ENCODE results near the gene ODAD3. TPM values are rescaled to one million over a fixed set of nuclear protein-coding genes. Genes with fewer than 3 reads are reported as not detected.
"Not testable (repeated sequence)": the region's sequence is repeated elsewhere in the genome, so short reads cannot be mapped to it uniquely, and the experiment has no call there.

Gene ODAD3
- total RNA-seq, 2 donors from 2014 or later: 0.22 TPM; not detected in 1

DNA sequence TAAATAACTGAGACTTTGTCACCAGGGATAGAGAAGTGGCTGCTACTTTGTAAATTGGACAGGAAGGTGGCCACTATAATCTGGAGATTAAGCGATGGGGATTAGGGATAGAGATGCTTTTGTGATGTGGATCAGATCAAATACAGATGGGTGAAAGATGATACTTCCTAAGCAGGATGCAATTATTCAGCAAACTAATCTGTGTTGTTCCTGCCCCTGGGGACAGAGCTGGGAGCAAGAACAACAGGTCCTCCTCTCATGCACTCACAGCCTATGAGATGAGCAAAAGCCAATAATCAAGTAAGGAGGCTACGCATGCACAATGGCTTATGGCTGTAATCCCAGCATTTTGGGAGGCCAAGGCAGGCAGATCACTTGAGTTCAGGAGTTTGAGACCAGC is 20.4 kb downstream of the ODAD3 start:
- Histone ChIP-seq H3K4me1 (no peaks in the 10 kb centered on the region), H3K9me3 (no peaks in the 10 kb centered on the region), H3K27me3 (peaks cover 8% of the 10 kb centered on the region), H3K4me3 (no peak overlapping the region), H3K36me3 (no peaks in the 10 kb centered on the region), H3K9ac (ENCODE audit: low read depth in 2 of 2, low read length in 2 of 2) (no peak overlapping the region), H3K27ac (no peak overlapping the region)
- intact Hi-C loops (cut with DNase I): no loop called here
- DNase-seq: no peak
- TF ChIP-seq, protein P1, sequence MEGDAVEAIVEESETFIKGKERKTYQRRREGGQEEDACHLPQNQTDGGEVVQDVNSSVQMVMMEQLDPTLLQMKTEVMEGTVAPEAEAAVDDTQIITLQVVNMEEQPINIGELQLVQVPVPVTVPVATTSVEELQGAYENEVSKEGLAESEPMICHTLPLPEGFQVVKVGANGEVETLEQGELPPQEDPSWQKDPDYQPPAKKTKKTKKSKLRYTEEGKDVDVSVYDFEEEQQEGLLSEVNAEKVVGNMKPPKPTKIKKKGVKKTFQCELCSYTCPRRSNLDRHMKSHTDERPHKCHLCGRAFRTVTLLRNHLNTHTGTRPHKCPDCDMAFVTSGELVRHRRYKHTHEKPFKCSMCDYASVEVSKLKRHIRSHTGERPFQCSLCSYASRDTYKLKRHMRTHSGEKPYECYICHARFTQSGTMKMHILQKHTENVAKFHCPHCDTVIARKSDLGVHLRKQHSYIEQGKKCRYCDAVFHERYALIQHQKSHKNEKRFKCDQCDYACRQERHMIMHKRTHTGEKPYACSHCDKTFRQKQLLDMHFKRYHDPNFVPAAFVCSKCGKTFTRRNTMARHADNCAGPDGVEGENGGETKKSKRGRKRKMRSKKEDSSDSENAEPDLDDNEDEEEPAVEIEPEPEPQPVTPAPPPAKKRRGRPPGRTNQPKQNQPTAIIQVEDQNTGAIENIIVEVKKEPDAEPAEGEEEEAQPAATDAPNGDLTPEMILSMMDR (IDR thresholded peaks at IDR 0.05): no peak

DNA sequence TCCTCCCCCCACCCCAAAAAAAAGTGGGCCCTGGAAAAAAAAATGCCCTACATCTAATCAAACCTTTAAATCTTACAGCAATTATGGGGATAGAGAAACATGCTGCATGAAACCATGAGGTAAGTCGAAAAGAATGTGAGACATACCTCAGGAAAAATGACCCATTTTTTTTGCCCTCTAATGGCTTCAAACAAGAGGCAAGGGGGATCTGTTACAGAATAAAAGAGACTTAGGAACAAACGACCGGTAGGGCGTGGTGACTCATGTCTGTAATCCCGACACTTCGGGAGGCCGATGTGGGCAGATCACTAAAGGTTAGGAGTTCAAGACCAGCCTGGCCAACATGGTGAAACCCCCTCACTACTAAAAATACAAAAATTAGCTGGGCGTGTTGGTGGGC is 24.2 kb downstream of the ODAD3 start:
- no peaks in the 10 kb centered on the region for H3K27me3 ChIP-seq
- no peaks in the 10 kb centered on the region for H3K4me1 ChIP-seq
- no peaks in the 10 kb centered on the region for H3K9me3 ChIP-seq
- H3K36me3 ChIP-seq: no peaks in the 10 kb centered on the region
- H3K9ac ChIP-seq (ENCODE audit: low read depth in 2 of 2, low read length in 2 of 2): no peak overlapping the region
- intact Hi-C loops (cut with DNase I): no loop called here
- no peak overlapping the region for H3K4me3 ChIP-seq
- H3K27ac ChIP-seq: no peak overlapping the region
- no peak for DNase-seq
- TF ChIP-seq, protein P1 (IDR thresholded peaks at IDR 0.05): no peak

DNA sequence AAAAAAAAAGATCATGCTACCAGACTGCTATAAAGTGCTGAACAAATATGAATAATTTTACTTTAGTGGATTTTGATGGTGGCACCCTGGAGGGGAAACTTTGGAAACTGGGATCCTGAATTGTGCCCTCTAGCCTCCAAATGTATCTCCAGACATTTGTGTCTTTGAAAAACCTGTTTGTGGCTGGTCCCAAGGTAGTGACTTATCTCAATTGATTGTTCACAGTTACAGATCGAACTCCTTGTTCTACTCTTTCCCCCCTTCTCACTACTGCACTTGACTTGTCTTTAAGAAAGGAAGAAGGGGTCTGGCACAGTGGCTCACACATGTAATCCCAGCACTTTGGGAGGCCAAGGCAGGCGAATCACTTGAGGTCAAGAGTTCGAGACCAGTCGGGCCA is 26.3 kb downstream of the ODAD3 start:
- no peak for DNase-seq
- Histone ChIP-seq H3K27me3 (no peaks in the 10 kb centered on the region), H3K9ac (ENCODE audit: low read depth in 2 of 2, low read length in 2 of 2) (no peak overlapping the region), H3K36me3 (no peaks in the 10 kb centered on the region), H3K27ac (no peak overlapping the region), H3K9me3 (no peaks in the 10 kb centered on the region), H3K4me1 (no peaks in the 10 kb centered on the region), H3K4me3 (no peak overlapping the region)
- intact Hi-C loops (cut with DNase I): no loop called here
- TF ChIP-seq, protein P1 (IDR thresholded peaks at IDR 0.05): no peak

DNA sequence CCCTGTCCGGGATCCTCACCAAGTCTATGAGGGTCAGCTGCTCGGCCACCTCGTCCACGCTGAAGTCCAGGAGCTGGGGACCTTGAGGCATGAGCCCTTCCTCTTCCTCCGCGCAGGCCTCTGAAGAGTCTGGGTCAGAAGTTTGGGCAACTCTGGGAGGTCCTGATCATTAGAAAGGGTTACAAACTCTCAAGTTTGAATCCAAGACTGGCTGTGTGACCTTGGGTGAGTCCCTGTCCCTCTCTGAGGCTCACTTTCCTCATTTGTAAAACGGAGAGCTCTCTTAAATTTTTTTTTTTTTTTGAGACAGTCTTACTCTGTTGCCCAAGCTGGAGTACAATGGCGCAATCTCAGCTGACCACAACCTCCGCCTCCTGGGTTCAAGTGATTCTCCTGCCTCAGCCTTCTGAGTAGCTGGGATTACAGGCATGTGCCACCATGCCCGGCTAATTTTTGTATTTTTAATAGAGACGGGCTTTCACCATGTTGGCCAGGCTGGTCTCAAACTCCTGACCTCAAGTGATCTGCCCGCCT is 28.2 kb downstream of the ODAD3 start:
- intact Hi-C loops (cut with DNase I); H3K27me3 ChIP-seq; H3K36me3 ChIP-seq; H3K4me1 ChIP-seq; H3K27ac ChIP-seq; DNase-seq; H3K9me3 ChIP-seq; H3K4me3 ChIP-seq; H3K9ac ChIP-seq (ENCODE audit: low read depth in 2 of 2, low read length in 2 of 2): not testable (repeated sequence)

DNA sequence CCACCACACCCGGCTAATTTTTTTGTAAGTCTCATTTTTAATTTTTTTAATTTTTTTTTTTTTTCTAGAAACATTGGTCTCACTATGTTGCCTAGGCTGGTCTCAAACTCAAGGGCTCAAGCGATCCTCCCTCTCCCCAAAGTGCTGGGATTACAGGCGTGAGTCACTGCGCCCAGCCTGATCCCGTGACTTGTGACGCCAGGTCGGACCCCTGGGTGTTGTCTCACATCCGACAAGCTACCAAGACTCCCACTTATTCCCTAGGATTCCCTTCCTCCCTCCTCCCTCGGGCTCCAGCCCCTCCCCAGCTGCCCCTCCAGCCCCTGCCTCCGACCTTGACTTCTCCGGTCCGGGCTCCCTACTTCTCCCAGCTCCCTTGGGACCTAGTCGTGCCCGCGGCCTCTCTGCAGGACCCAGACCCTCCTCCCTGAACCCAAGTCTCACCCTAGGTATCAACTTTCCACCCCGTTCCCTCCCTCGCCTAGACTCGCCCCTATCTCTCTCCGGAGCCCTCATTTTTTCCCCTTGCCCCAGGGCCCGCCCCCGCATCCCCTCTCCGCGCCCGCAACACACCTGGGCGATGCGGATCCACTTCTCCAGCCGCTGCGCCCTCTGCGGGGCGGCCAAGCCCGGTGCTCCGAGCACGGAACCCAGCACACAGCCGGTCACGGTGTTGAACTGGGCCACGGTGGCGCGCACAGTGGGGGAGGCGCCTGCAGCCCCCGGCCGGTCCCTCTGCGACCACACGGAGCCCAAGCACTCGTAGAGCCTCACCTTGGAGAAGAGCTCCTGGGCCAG is 28.9 kb downstream of the ODAD3 start:
- no peaks in the 10 kb centered on the region for H3K9me3 ChIP-seq
- no peaks in the 10 kb centered on the region for H3K4me1 ChIP-seq
- no peak overlapping the region for H3K9ac ChIP-seq (ENCODE audit: low read depth in 2 of 2, low read length in 2 of 2)
- no peaks in the 10 kb centered on the region for H3K27me3 ChIP-seq
- intact Hi-C loops (cut with DNase I): no loop called here
- no peak overlapping the region for H3K27ac ChIP-seq
- no peak for DNase-seq
- no peak overlapping the region for H3K4me3 ChIP-seq
- H3K36me3 ChIP-seq: no peaks in the 10 kb centered on the region
- TF ChIP-seq, protein P1 (IDR thresholded peaks at IDR 0.05): no peak

DNA sequence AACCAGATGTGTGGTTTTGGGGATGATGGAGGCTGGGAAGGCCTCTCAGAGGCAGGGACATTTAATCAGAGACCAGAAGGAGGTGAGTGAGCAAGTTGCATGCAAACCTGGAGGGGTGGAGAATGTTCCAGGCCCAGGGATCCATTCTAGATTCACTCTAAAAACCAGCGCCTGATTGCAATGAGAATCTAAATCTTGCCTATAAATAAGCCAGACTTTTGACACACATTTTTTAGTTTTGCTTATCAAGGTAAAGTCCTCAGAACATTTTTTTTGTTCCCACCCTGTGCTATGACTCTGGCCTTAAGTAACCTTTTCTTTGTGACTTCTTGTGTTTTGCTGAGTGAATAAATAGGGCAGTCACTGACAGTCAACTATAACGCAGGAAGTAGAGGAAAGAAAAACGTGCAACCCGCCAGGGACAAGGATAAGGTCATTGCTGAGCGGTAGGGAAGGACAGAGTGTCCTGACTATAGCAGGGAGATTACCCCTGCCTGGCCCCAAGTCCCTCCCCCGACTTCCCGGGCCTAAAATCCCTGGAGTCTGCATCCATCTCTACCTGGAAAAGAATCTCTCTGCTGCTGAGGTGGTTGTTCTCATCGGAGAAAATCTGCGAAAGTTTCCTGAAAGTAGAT is 30.2 kb downstream of the ODAD3 start:
- TF ChIP-seq, protein P1 (IDR thresholded peaks at IDR 0.05): no peak
- H3K27me3 ChIP-seq: no peaks in the 10 kb centered on the region
- no peak for DNase-seq
- H3K9ac ChIP-seq (ENCODE audit: low read depth in 2 of 2, low read length in 2 of 2): no peak overlapping the region
- no peaks in the 10 kb centered on the region for H3K9me3 ChIP-seq
- intact Hi-C loops (cut with DNase I): no loop called here
- no peak overlapping the region for H3K27ac ChIP-seq
- H3K36me3 ChIP-seq: no peaks in the 10 kb centered on the region
- no peak overlapping the region for H3K4me3 ChIP-seq
- H3K4me1 ChIP-seq: no peaks in the 10 kb centered on the region
